ENCODE data around the gene LRP1. TPM values are rescaled to one million over a fixed set of nuclear protein-coding genes. Genes with fewer than 3 reads are reported as not detected.
A peak's percentile ranks its signal among the peaks of the same experiment; 100 is the strongest.

Gene LRP1
- total RNA-seq, 2 experiments from 2014 or later = 1.1 to 4.4 TPM

DNA sequence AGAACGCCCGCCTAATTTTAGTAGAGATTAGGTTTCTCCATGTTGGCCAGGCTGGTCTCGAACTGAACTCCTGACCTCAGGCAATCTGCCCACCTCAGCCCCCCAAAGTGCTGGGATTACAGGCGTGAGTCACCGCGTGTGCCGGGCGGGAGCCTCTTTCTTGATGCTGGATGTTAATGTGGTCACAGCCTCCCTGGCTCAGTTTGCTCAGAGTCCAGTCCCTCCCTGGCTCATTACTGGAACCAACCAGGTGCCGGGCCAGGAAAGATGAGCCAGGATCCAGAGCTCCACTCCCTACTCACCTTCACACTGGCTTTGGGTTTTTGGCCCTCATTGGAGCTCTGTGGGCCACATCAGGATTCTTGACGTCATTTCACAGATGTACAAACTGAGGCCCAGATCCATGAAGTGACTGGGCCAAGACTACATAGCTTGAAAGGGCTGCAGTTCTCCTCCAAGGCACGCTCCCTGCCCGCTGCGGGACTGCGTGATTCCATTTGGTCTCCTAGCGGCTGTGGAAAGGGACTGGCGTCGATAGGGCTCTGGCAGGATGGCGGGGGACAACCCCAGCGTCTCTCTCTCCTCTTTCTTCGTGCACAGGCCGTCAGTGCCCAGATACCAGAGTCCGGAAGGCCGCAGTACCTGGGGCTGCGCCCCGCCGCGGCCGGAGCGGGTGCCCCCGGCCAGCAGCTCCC is 96.1 kb downstream of the LRP1 start:
- DNase-seq (ENCODE audit: low spot score) = no peak
- H2AFZ ChIP-seq (ENCODE audit: low read length) = no peak overlapping the region
- H3K4me2 ChIP-seq (ENCODE audit: low read length) = no peak overlapping the region
- H3K4me1 ChIP-seq (ENCODE audit: insufficient read depth, low read length, poor library complexity, severe bottlenecking) = peaks cover 50% of the 10 kb centered on the region
- H4K20me1 ChIP-seq (ENCODE audit: insufficient read depth, low read length) = no peaks in the 10 kb centered on the region
- H3K9me3 ChIP-seq (ENCODE audit: low read length) = no peaks in the 10 kb centered on the region
- H3K4me3 ChIP-seq (ENCODE audit: low read depth, low read length, poor library complexity, severe bottlenecking) = no peak overlapping the region
- H3K9me2 ChIP-seq (ENCODE audit: insufficient read depth, low read length) = no peaks in the 10 kb centered on the region
- TF ChIP-seq, protein P1, sequence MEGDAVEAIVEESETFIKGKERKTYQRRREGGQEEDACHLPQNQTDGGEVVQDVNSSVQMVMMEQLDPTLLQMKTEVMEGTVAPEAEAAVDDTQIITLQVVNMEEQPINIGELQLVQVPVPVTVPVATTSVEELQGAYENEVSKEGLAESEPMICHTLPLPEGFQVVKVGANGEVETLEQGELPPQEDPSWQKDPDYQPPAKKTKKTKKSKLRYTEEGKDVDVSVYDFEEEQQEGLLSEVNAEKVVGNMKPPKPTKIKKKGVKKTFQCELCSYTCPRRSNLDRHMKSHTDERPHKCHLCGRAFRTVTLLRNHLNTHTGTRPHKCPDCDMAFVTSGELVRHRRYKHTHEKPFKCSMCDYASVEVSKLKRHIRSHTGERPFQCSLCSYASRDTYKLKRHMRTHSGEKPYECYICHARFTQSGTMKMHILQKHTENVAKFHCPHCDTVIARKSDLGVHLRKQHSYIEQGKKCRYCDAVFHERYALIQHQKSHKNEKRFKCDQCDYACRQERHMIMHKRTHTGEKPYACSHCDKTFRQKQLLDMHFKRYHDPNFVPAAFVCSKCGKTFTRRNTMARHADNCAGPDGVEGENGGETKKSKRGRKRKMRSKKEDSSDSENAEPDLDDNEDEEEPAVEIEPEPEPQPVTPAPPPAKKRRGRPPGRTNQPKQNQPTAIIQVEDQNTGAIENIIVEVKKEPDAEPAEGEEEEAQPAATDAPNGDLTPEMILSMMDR (conservative IDR thresholded peaks at IDR 0.05; ENCODE audit: low read length) = no peak
- TF ChIP-seq EZH2phosphoT487 (IDR thresholded peaks at IDR 0.05; ENCODE audit: borderline replicate concordance, low read depth, low read length) = no peak
- no peak overlapping the region for H3K27ac ChIP-seq (ENCODE audit: low read depth, low read length, poor library complexity, severe bottlenecking)
- ChIA-PET POLR2A (no interaction called here), CTCF (ENCODE audit: unreplicated experiment) (no interaction called here)
- BruUV-seq (replicated peaks) = no TSS peak
- no peaks in the 10 kb centered on the region; the same call in 1 of the 2 replicates for H3K79me2 ChIP-seq (ENCODE audit: insufficient read depth, low read depth, low read length)
- intact Hi-C loops (cut with micrococcal nuclease; ENCODE audit: unreplicated experiment) = no loop called here
- no peaks in the 10 kb centered on the region for H3K36me3 ChIP-seq (ENCODE audit: insufficient read depth, low read length)

GRCh38 chr12:57224973-57225679 is 96.8 kb downstream of the LRP1 start:
- H4K20me1 ChIP-seq (ENCODE audit: insufficient read depth, low read length) = no peaks in the 10 kb centered on the region
- DNase-seq (ENCODE audit: low spot score) = peak; percentile 87
- no TSS peak for BruUV-seq (replicated peaks)
- intact Hi-C loops (cut with micrococcal nuclease; ENCODE audit: unreplicated experiment) = no loop called here
- H2AFZ ChIP-seq (ENCODE audit: low read length) = peak overlapping the region; percentile 65
- H3K9me3 ChIP-seq (ENCODE audit: low read length) = no peaks in the 10 kb centered on the region
- H3K4me1 ChIP-seq (ENCODE audit: insufficient read depth, low read length, poor library complexity, severe bottlenecking) = peaks cover 50% of the 10 kb centered on the region
- TF ChIP-seq, protein P1 (conservative IDR thresholded peaks at IDR 0.05; ENCODE audit: low read length) = peak; percentile 79
- TF ChIP-seq EZH2phosphoT487 (IDR thresholded peaks at IDR 0.05; ENCODE audit: borderline replicate concordance, low read depth, low read length) = no peak
- peak overlapping the region; percentile 18 for H3K27ac ChIP-seq (ENCODE audit: low read depth, low read length, poor library complexity, severe bottlenecking)
- no peaks in the 10 kb centered on the region for H3K9me2 ChIP-seq (ENCODE audit: insufficient read depth, low read length)
- no peak overlapping the region for H3K4me3 ChIP-seq (ENCODE audit: low read depth, low read length, poor library complexity, severe bottlenecking)
- POLR2A ChIA-PET = interaction anchor here (3.1 kb wide), 1 partner anchor 14 kb away, joined by 17 read pairs; no protein-coding TSS in a partner anchor
- no peaks in the 10 kb centered on the region for H3K36me3 ChIP-seq (ENCODE audit: insufficient read depth, low read length)
- H3K79me2 ChIP-seq (ENCODE audit: insufficient read depth, low read depth, low read length) = peaks cover 7% of the 10 kb centered on the region; the same call in 1 of the 2 replicates
- H3K4me2 ChIP-seq (ENCODE audit: low read length) = peak overlapping the region; percentile 88
- CTCF ChIA-PET (ENCODE audit: unreplicated experiment) = interaction anchor here (0.5 kb wide), 1 partner anchor 11 kb away, joined by 3 read pairs; no protein-coding TSS in a partner anchor
